HG03442 (cell line): ENCODE results near the gene CHCHD2.
"Not testable (repeated sequence)": the region's sequence is repeated elsewhere in the genome, so short reads cannot be mapped to it uniquely, and the experiment has no call there.

ENCODE experiments used
- ATAC-seq: cut with Tn5 transposase; IDR thresholded peaks from one replicate; pipeline ENCODE4 v1.9.1; 2021; ENCODE audit warnings: mild to moderate bottlenecking, moderate library complexity; ENCODE audit not compliant: unreplicated experiment

Gene CHCHD2, protein sequence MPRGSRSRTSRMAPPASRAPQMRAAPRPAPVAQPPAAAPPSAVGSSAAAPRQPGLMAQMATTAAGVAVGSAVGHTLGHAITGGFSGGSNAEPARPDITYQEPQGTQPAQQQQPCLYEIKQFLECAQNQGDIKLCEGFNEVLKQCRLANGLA

DNA sequence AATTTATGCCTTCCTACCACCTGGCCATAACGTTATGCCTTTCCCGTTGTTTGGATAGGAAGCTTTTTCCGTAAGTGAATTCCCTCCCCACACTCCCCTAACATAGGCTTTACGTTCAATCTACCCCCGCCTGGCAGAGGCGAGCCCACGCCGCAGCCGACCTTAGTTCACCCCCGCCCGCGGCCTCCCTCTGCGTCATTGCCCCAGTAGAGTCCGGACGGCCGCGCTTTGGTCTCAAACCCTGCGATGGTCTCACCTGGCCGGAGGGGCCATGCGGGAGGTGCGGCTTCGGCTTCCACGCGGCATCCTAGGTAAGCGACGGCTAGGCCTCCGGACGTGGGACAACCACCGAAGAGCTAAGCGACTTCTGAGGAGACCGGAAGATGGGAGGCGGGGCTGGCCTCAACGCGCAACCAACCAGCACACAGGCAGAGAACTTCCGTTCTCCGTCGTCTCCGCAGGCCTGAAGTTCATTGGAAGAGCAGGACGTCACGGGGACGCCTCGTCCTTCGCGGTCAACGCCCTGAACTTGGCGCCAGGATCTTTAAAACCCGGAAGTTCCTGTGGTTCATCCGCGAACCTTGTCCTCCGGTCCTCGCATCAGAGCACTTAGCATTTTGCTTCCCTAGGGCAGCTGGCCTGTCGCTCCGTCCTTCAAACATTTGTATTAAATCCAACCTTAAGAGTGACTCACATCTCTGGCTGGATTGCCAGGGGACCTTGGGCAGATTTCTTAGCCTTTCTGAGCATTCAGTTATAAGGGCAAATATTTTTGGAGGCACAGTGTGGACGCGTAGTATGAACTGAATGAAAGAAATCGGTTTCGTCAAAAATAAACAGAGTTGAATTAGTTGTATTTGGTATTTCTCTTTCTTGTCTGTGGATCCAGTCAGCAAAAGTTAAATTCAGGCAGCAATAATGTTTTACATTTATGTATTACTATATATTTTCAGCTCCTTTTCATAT lies at the start of gene CHCHD2:
TSS of gene CHCHD2 (minus strand) at position 369 of the 966 bp plus-strand sequence. CDS start at position 306, 63 bp downstream.
- peak; percentile 100 for ATAC-seq

DNA sequence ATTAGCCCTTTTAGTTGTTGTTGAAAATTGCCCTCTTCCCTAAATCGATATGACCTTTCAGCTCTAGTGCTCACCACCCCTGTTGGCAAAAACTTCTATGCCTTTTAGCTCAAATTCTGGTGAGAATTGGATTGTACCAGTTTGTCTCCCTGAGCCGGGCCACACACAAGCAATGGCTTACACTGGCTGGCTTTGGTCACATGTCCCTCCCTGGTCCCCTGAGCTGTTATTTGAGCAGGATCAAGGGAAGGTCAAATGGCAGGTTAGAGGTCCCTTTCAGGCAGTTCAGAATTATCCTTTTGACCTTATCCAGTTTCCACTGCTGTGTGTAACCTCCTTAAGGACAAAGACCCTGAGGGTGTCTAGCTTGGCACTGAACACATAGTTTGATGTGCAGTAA lies 24.8 kb upstream of the CHCHD2 start:
- ATAC-seq = not testable (repeated sequence)

DNA sequence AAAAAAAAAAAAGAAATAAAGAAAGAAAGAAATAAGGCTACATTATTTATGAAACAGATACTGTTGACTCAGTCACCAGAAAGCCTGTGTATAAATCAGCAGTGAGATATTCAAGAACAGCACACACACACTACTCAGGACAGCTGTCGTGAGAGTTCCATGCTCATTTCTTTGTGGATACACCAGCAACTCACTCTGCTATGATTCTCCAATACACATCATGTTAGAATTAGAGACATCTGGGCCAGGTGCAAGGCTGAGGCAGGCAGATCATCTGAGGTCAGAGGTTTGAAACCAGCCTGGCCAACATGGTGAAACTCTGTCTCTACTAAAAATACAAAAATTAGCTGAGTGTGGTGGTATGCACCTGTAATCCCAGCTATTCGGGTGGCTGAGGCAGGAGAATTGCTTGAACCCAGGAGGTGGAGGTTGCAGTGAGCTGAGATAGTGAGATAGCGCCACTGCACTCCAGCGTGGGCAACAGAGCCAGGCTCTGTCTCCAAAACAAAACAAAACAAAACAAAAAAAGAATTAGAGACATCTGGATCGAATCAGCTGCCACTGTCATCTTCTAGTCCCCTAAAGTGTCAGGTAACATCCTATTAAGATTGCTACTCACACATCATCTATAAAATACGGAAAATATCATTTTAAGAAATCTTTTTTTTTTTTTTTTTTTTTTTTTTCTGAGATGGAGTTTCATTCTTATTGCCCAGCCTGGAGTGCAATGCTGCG lies 21.1 kb upstream of the CHCHD2 start:
- no peak for ATAC-seq

DNA sequence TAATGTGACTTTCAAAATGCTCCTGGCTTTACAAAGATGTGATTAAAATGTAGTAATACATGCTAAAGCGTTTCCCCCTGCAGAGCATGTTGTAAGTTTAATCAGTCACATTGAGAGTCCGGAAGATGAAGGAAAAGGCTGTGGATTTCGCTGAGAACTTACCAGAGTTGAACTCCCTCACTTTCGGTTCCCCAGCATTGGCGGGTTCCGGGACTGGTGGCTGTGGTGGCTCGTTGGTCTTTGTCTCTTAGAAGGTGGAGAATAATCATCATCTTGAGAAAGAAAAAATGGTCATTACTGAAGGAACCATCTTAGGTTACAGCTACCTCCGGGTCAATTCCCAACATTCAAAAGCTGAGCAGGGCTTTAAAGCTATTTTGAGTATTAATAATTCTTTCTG lies 19.6 kb upstream of the CHCHD2 start:
- ATAC-seq = no peak

DNA sequence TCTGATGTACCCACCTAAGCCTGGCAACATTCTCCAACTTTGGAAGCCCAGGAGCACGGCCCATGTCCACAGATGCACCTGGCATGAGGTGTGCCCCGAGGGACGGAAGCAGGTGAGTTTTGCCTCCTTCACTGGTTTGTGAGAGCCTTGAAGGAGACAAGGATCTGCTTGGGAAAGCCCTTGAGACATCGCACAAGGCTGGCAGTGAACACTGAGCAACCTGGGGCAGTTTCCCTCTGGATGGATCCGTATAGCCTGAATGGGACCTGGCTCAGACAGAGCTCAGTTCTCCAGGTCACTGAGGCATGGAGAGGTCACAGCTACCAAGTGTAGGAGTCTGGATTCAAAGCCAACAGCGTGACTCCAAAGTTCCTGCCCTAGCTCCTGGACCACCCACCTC lies 18.7 kb upstream of the CHCHD2 start:
- ATAC-seq = no peak

DNA sequence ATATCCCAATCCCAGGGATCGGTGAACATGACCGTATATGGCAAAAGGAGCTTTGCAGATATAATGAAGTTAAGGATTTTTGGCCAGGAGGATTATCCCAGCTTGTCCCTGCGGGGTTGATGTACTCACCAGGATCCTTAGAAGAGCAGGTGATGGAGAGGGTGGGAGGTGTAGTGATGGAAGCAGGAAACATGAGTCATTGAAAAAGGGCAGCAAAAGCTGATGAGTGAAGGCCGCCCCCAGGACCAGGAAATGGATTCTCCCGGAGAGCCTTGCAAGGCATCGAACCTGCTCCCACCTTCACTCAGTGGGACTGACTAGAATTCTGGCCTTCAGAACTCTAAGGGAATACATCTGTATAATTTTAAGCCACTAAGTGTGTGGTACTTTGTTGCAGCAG lies 15.2 kb upstream of the CHCHD2 start:
- no peak for ATAC-seq

DNA sequence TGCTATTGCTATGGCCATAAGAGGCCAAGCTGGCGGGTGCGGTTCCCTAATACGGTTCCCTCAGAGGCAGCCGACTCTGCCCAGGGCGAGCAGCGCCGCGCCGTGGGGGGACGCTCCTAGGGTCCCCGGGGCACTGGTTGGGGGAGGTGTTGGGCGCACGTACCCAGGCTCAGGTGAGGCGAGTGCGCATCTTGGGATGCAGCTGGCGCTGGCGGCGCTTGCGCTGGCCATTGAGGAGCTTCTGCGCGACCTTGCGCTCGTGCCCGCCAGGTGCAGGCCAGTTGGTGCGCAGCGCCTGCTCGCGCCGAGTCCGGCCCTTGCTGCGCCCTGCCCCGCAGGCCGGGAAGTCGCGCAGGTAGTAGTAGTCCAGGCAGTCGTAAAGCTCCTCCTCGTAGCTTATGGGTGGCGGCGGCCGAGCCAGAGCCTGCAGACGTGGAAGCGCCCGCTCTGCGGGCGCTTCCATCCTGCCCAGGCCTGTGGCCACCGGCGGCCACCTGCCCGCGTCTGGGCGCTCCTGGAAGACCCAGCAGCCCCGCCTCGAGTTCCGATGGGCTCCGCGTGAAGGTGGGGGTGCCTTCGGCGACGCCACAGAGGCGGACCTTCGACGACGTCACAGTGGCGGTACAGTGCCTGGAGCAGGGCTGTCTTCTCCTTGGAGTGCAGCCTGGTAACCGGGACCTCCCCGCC lies 9.7 kb upstream of the CHCHD2 start, which contains the start of gene NUPR2:
TSS of gene NUPR2 (minus strand) at position 566 of the 687 bp plus-strand sequence. CDS start at position 463, 103 bp downstream.
- no peak for ATAC-seq

DNA sequence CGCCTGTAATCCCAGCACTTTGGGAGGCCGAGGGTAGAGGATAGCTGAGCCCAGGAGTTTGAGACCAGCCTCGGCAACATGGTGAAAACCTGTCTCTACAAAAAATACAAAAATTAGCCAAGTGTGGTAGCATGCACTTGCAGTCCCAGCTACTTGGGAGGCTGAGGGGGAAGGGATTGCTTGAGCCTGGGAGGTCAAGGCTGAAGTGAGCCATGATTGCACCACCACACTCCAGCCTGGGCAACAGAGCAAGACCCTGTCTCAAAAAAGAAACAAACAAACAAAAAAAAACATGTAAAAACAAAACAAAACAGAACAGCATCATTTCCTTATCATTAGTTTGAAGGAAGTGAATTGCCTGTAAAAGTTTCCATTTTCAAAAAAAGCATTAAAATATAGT lies 6.0 kb upstream of the CHCHD2 start:
- not testable (repeated sequence) for ATAC-seq

DNA sequence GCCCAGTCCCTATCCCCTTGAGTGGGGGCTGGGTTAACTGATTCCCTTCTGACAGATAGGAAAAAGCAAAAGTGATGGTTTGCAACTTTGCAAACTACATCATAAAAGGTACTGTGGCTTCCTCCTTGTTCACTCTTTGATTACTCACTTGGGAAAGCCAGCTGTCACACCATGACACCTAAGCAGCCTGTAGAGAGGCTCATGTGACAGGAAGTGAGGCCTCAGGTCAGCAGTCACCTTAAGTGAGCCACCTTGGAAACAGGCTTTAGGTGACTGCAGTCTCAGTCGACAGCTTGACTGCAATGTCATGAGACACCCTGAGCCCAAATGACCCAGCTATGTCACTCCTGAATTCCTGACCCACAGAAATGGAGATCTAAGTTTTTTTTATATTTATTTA lies 4.3 kb upstream of the CHCHD2 start:
- no peak for ATAC-seq

DNA sequence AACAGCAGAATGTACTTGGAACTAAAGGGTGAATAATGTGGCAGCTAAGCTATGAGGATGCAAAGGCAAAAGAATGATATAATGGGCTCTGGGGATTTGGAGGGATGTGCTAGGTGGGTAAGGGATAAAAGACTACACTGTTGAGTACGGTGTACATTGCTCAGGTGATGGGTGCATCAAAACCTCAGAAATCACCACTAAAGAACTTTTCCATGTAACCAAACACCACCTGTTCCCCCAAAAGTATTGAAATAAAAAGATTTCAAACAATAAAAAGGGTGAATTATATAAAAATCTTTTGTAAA lies 1.6 kb upstream of the CHCHD2 start:
- ATAC-seq = no peak

DNA sequence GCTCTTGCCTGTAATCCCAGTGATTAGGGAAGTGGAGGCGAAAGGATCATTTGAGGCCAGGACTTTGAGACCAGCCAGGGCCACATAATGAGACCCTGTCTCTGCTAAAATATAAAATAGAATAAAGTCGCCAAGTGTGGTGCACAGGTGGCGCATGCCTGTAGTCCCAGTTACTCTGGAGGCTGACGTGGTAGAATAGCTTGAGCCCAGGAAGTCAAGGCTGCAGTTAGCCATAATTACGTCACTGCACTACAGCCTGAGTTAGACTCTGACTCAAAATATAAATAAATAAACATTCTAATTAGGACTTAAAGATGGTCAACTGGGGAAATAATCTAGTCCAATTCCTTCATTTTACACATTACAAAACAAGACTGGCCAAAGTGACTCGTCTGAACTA lies 768 bp downstream of the CHCHD2 start:
- ATAC-seq = no peak

DNA sequence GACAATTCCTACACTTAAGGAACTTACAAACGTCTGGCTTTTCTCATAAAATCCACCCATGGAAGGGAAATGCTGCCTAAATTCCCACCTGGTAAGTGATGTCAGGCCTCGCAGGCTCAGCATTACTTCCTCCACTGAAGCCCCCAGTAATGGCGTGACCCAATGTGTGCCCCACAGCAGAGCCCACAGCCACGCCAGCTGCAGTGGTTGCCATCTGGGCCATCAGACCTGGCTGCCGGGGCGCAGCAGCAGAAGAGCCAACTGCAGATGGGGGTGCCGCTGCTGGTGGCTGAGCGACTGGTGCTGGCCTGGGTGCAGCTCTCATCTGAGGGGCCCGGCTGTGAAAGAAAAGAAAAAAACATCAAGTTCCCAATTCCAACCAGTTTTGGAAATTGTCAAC lies 2.1 kb downstream of the CHCHD2 start:
- ATAC-seq = not testable (repeated sequence)

DNA sequence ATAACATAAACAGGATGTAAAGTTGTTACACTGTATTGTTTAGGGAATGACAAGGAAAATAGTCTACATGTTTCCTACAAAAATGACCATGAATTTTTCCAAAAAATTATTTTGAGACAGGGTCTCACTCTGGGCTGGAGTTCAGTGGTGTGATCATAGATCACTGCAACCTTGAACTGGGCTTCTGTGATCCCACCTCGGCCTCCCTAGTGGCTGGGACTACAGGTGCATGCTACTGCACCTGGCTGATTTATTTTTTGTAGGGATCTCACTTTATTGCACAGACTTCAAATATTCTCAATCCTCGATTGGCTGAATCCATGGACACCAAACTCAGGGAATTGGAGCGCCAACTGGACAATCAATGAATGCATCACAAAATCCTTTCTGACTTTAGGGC lies 6.6 kb downstream of the CHCHD2 start:
- ATAC-seq = no peak

DNA sequence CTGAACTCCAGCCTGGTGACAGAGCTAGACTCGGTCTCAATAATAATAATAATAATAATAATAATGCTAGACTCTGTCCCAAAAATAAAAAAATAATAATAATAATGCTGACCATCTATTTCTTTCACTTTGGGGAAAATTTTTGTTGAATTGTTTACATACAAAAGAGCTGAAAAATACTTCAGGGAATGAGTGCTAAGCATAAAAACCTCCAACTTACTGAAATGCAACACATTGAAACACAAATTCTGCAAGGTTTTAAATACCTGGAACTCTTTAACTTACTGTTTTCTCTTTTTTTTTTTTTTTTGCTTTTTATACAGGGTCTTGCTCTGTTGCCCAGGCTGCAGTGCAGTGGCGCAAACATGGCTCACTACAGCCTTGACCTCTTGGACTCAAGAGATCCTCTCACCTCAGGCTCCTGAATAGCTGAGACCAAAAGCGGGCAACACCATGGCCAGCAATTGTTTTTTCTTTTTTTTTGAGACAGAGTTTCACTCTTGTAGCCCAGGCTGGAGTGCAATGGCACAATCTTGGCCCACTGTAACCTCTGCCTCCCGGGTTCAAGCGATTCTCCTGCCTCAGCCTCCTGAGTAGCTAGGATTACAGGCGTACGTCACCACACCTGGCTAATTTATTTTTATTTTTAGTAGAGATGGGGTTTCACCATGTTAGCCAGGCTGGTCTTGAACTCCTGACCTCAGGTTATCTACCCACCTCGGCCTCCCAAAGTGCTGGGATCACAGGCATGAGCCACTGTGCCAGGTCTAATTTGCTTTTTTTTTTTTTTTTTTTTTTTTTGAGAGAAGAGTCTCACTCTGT lies 7.9 kb downstream of the CHCHD2 start:
- not testable (repeated sequence) for ATAC-seq

DNA sequence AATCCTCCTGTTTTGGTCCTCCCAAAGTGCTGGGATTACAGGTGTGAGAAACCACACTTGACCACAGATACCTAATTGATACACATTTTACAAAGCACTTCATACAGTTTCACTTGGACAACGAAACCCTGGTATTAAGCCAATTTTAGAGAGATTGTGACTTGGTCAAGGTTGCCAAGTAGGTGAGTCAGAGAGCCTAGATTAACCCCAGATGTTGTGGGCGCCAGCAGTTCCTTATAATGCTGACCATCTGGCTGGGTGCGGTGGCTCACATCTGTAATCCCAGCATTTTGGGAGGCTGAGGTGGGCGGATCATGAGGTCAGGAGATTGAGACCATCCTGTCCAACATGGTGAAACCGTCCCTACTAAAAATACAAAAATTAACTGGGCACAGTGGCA lies 8.6 kb downstream of the CHCHD2 start:
- no peak for ATAC-seq

DNA sequence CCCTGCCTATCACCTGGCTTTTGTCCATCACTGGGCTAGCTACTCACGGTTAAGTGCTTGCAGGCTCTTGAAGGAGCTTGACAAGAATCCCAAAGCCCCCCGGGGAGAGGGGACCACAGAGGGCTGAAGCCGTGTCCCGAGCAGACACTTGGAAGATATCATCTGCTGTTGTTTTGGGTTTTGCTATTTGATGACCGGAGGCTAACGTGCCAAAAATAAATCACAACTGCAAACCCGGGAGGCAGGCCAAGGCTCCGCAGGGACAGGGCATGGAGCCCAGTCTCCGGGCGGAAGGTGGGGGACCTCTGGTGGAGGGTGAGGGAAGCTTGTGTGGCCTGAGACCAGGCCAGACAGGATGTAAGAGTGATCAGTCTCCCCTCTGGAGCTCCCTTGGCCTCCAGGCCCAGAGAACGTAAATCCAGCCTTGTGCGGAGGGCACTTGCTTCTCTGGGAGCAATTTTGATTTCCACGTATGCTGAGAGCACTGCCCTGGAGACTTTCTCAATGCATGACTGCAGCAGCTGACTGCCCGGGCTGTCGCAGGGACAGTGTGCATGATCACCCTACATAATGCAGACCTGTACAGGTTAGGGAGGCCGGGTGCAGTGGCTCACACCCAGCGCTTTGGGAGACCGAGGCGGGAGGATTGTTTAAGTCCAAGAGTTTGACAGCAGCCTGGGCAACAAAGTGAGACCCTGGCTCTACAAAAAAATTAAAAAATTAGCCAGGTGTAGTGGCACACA lies 13.3 kb downstream of the CHCHD2 start, which contains the start of gene PHKG1:
TSS of gene PHKG1 (minus strand) at position 164 of the 743 bp plus-strand sequence. CDS start 4,011 bp downstream, outside the sequence.
- ATAC-seq = no peak

DNA sequence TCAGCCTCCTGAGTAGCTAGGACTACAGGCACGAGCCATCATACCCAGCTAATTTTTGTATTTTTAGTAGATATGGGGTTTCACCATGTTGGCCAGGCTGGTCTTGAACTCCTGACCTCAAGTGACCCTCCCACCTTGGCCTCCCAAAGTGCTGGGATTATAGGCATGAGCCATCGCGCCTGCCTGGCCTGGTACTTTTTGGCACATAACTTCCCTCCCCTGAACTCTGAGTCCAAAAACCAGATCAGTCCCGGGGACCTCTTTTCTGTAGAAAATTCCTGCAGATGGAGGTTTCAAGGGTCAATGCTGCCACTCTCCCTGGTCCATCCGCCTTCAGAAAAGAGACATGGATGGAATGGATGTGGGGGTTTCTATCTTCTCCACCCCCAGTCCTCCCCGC lies 13.9 kb downstream of the CHCHD2 start:
- not testable (repeated sequence) for ATAC-seq

DNA sequence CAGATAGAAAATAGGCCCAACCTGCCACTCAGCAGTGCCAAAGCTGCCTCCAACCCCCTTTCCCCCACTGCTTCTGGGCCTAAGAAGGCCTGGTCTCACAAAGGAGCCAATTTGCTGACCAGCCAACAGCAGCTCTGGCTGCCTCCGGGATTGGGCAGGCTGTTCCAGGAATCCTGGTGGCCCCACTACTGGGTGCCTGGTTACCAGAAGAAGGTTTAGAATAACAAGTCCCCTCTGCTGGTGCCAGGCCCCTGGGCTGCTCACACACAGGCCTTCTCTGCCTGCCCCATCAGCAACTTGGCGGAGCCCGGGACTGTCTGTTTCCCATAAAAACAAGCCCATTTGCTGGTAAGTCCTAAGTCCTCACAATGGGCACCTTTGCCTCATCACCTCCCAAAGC lies 14.7 kb downstream of the CHCHD2 start:
- no peak for ATAC-seq

DNA sequence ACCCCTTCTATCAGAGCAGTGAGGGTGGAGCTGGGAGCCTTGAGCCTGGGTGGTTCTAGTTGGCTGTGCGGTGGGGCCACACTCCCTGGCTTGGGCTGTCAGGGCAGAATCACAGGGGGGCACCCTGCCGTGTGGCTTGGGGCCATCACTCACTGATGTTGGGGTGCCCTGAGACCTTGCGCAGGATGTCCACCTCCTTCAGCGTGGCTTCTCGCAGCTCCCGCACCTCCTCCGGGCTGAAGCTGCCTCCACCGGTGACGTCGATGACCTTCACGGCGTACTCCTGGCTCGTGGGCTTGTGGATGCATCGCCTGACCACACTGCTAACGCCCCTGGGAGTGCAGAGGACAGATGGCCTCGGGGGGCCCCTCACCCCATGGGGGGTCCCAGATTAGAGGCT lies 18.8 kb downstream of the CHCHD2 start:
- no peak for ATAC-seq
